GM10266 (cell line): ENCODE data around the gene TP53BP2.

Source experiments
- DNase-seq: peaks from one replicate; pipeline ENCODE4 v3.0.0; 2012; ENCODE audit errors: extremely low spot score
- CTCF ChIP-seq: IDR thresholded peaks from 2 replicates; pipeline ENCODE4 v1.5.1; 2012; ENCODE audit warnings: mild to moderate bottlenecking, low read depth; ENCODE audit not compliant: control insufficient read depth, insufficient read depth; ENCODE audit errors: missing control alignments

The TP53BP2 gene

GRCh38 chr1:223785808-223786207 is 59.9 kb downstream of the TP53BP2 start:
- DNase-seq, result no peak

GRCh38 chr1:223784541-223784940 is 61.2 kb downstream of the TP53BP2 start:
- DNase-seq, result no peak
- no peak for TF ChIP-seq CTCF

More at GRCh38 chr1:223785808-223786207, 59.9 kb downstream of the TP53BP2 start:
- no peak for TF ChIP-seq CTCF

- TF ChIP-seq CTCF, result no peak
Measured at GRCh38 chr1:223783676-223784075, 62.1 kb downstream of the TP53BP2 start.

GRCh38 chr1:223780949-223781348 is 64.8 kb downstream of the TP53BP2 start:
- DNase-seq, result no peak
- no peak for TF ChIP-seq CTCF

More at GRCh38 chr1:223783676-223784075, 62.1 kb downstream of the TP53BP2 start:
- no peak for DNase-seq

GRCh38 chr1:223780318-223780717 is 65.4 kb downstream of the TP53BP2 start:
- no peak for TF ChIP-seq CTCF
- no peak for DNase-seq

GRCh38 chr1:223776826-223777454 is 68.8 kb downstream of the TP53BP2 start:
- TF ChIP-seq CTCF, result no peak
- DNase-seq, result no peak

GRCh38 chr1:223776075-223776814 is 69.5 kb downstream of the TP53BP2 start:
- no peak for DNase-seq
- TF ChIP-seq CTCF, result no peak
